Osteoblast (primary cell): ENCODE results near the gene CLPX. TPM values are rescaled to one million over a fixed set of nuclear protein-coding genes. Genes with fewer than 3 reads are reported as not detected.

Source experiments
- DNase-seq: peaks from one replicate; pipeline ENCODE4 v3.0.0; 2011; ENCODE audit warnings: low spot score, mixed read lengths; ENCODE audit not compliant: insufficient read length; ENCODE audit errors: missing footprints
- H2AFZ ChIP-seq: 2 replicates; pipeline ENCODE4 v1.6.0; 2011; ENCODE audit warnings: mild to moderate bottlenecking, low read length
- H3K27ac ChIP-seq: 2 replicates; pipeline ENCODE4 v1.5.1; 2011; ENCODE audit warnings: mild to moderate bottlenecking, low read depth, low read length, moderate library complexity
- H3K27me3 ChIP-seq: 2 replicates; pipeline ENCODE4 v1.6.0; 2012; ENCODE audit warnings: mild to moderate bottlenecking, control low read depth, inconsistent platforms, low read length, moderate library complexity; ENCODE audit not compliant: insufficient read depth
- H3K36me3 ChIP-seq: 2 replicates; pipeline ENCODE4 v1.5.1; 2011; ENCODE audit warnings: mild to moderate bottlenecking, low read length, control low read depth, moderate library complexity; ENCODE audit not compliant: insufficient read depth
- H3K4me1 ChIP-seq: 2 replicates; pipeline ENCODE4 v1.5.1; 2011; ENCODE audit warnings: mild to moderate bottlenecking, low read length, control low read depth, moderate library complexity; ENCODE audit not compliant: insufficient read depth
- H3K4me2 ChIP-seq: 2 replicates; pipeline ENCODE4 v1.6.0; 2011; ENCODE audit warnings: mild to moderate bottlenecking, low read length; ENCODE audit not compliant: insufficient read depth
- H3K4me3 ChIP-seq: fragments of 200-600 bp; sonication (generic); 3 replicates; pipeline ENCODE4 v1.5.1; 2012; ENCODE audit warnings: mild to moderate bottlenecking, low read length, inconsistent platforms; ENCODE audit not compliant: insufficient read depth
- H3K79me2 ChIP-seq: 2 replicates; pipeline ENCODE4 v1.6.0; 2012; ENCODE audit warnings: mild to moderate bottlenecking, low read length, control low read depth, inconsistent platforms; ENCODE audit not compliant: insufficient read depth
- H3K9me3 ChIP-seq: 2 replicates; pipeline ENCODE4 v1.5.1; 2011; ENCODE audit warnings: low read depth, low read length, control low read depth
- H4K20me1 ChIP-seq: 2 replicates; pipeline ENCODE4 v1.6.0; 2012; ENCODE audit warnings: mild to moderate bottlenecking, low read length, control low read depth; ENCODE audit not compliant: insufficient read depth
- total RNA-seq: library from RNA; depleted of rRNA; stranded (reverse); fragments of >200 nt; gene quantifications from 2 replicates; pipeline ENCODE4 v1.2.3, GENCODE V29; 2012
- TF ChIP-seq, protein P1 (sequence below): IDR thresholded peaks from 2 replicates; pipeline ENCODE4 v1.5.1; 2011; ENCODE audit warnings: mild to moderate bottlenecking, low read depth, low read length, moderate library complexity; ENCODE audit errors: extremely low read depth

Gene CLPX
- total RNA-seq, 1 donor = 46.7 TPM

GRCh38 chr15:65164139-65164538, 21.0 kb downstream of the CLPX start:
- H2AFZ ChIP-seq = no peak overlapping the region
- H3K36me3 ChIP-seq = peaks cover 39% of the 10 kb centered on the region
- H3K4me3 ChIP-seq = no peak overlapping the region
- no peak overlapping the region for H3K4me2 ChIP-seq
- H3K79me2 ChIP-seq = peaks cover 34% of the 10 kb centered on the region
- H3K4me1 ChIP-seq = no peaks in the 10 kb centered on the region
- no peaks in the 10 kb centered on the region for H3K27me3 ChIP-seq
- no peaks in the 10 kb centered on the region for H3K9me3 ChIP-seq
- TF ChIP-seq, protein P1, sequence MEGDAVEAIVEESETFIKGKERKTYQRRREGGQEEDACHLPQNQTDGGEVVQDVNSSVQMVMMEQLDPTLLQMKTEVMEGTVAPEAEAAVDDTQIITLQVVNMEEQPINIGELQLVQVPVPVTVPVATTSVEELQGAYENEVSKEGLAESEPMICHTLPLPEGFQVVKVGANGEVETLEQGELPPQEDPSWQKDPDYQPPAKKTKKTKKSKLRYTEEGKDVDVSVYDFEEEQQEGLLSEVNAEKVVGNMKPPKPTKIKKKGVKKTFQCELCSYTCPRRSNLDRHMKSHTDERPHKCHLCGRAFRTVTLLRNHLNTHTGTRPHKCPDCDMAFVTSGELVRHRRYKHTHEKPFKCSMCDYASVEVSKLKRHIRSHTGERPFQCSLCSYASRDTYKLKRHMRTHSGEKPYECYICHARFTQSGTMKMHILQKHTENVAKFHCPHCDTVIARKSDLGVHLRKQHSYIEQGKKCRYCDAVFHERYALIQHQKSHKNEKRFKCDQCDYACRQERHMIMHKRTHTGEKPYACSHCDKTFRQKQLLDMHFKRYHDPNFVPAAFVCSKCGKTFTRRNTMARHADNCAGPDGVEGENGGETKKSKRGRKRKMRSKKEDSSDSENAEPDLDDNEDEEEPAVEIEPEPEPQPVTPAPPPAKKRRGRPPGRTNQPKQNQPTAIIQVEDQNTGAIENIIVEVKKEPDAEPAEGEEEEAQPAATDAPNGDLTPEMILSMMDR = no peak
- H3K27ac ChIP-seq = no peak overlapping the region
- no peak for DNase-seq
- H4K20me1 ChIP-seq = peaks cover 3% of the 10 kb centered on the region

DNA sequence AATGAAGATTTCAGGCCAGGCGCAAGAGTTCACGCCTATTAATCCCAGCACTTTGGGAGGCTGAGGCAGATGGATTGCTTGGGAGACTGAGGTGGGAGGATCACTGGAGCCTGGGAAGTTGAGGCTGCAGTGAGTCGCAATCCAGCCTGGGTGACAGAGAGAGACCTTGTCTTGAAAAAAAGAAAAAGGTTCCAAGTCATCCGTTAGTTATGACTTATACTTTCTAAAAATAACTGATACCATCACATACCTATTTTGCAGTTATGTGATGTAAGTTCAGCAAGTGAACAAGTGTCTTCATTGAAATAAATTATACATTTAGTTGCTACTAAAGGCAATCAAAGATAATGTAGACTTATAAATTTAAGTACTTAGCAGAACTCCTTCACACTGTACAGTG, 22.1 kb downstream of the CLPX start:
- TF ChIP-seq, protein P1 = no peak
- Histone ChIP-seq H2AFZ (no peak overlapping the region), H3K27ac (peak overlapping the region; percentile 19), H3K79me2 (peaks cover 33% of the 10 kb centered on the region), H4K20me1 (peaks cover 3% of the 10 kb centered on the region), H3K36me3 (peaks cover 48% of the 10 kb centered on the region), H3K4me3 (no peak overlapping the region), H3K9me3 (no peaks in the 10 kb centered on the region), H3K4me1 (no peaks in the 10 kb centered on the region), H3K4me2 (no peak overlapping the region), H3K27me3 (no peaks in the 10 kb centered on the region)
- DNase-seq = no peak

DNA sequence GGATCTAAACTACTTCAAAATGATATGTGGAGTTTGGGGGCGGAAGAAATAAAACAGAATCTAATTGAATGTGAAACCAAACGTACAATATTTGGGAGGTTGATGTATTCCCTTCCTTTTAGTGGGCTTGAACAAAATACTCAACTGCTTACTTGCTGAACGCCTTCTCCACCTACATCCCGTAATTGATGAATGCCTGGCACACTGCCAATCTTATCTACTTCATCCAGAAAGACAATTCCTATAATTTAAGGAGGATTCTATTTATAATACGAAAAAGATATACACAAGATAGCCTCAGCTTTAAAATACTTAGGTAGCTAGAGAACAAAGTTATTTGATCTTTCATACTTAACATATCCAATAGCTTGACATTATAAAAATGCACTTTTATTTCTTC, 28.4 kb downstream of the CLPX start:
- TF ChIP-seq, protein P1 = no peak
- peaks cover 5% of the 10 kb centered on the region for H3K79me2 ChIP-seq
- H3K4me2 ChIP-seq = no peak overlapping the region
- DNase-seq = no peak
- H3K36me3 ChIP-seq = peaks cover 74% of the 10 kb centered on the region
- no peak overlapping the region for H3K4me3 ChIP-seq
- H2AFZ ChIP-seq = no peak overlapping the region
- no peaks in the 10 kb centered on the region for H3K27me3 ChIP-seq
- H3K4me1 ChIP-seq = no peaks in the 10 kb centered on the region
- no peaks in the 10 kb centered on the region for H3K9me3 ChIP-seq
- no peaks in the 10 kb centered on the region for H4K20me1 ChIP-seq
- no peak overlapping the region for H3K27ac ChIP-seq

DNA sequence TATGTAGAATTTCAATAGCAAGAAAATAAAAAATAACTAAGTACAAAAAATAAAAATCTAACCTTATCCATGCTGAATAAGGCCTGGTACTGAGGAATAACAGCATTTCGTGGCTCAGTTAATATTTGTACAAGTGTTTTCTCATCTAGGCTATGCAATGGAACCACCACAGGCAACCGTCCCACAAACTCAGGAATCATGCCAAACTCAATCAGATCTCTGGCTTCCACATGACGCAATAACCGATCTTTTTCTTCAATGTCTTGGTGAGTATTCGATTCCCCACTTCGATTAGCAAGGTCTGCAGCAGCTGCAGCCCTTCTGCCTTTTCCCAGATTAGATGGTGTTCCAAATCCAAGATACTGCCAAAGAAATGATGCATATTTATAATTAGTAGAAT, 30.4 kb downstream of the CLPX start:
- Histone ChIP-seq H3K27ac (no peak overlapping the region), H4K20me1 (no peaks in the 10 kb centered on the region), H3K9me3 (no peaks in the 10 kb centered on the region), H3K27me3 (no peaks in the 10 kb centered on the region), H2AFZ (no peak overlapping the region), H3K4me3 (no peak overlapping the region), H3K4me1 (no peaks in the 10 kb centered on the region), H3K79me2 (no peaks in the 10 kb centered on the region), H3K4me2 (no peak overlapping the region), H3K36me3 (peaks cover 70% of the 10 kb centered on the region)
- no peak for DNase-seq
- TF ChIP-seq, protein P1 = no peak
